SK-N-MC (cell line): ENCODE results near the gene TTC28.

Source experiments
- DNase-seq: peaks from one replicate; pipeline ENCODE4 v3.0.0-alpha.2; 2011; ENCODE audit warnings: low read depth, low spot score
- H3K27ac ChIP-seq: fragments of 200-600 bp; sonication (generic); 2 replicates; pipeline ENCODE4 v1.5.1; 2016; ENCODE audit warnings: mixed run types
- H3K36me3 ChIP-seq: fragments of 200-600 bp; sonication (generic); 2 replicates; pipeline ENCODE4 v1.6.1; 2017; ENCODE audit warnings: antibody characterized with exemption, low read length, mixed read lengths; ENCODE audit not compliant: insufficient read depth
- H3K4me3 ChIP-seq: fragments of 200-600 bp; sonication (generic); 2 replicates; pipeline ENCODE4 v1.5.1; 2016
- H3K9ac ChIP-seq: fragments of 200-600 bp; sonication (generic); 2 replicates; pipeline ENCODE4 v1.8.0; 2017; ENCODE audit warnings: mixed run types, mixed read lengths; ENCODE audit not compliant: insufficient read length
- H3K9me3 ChIP-seq: fragments of 200-600 bp; sonication (generic); 2 replicates; pipeline ENCODE4 v1.6.1; 2017; ENCODE audit warnings: low read depth, mild to moderate bottlenecking, antibody characterized with exemption, low read length, moderate library complexity, mixed read lengths
- EZH2 ChIP-seq: fragments of 200-600 bp; sonication (generic); IDR thresholded peaks from one replicate; pipeline ENCODE4 v1.6.1; 2017; ENCODE audit warnings: antibody characterized with exemption
- FOXP2 ChIP-seq: optimal IDR thresholded peaks from 2 replicates; pipeline ENCODE3; 2011; ENCODE audit warnings: mild to moderate bottlenecking, moderate library complexity; ENCODE audit not compliant: insufficient read depth; ENCODE audit errors: extremely low read length, control extremely low read depth
- POLR2AphosphoS5 ChIP-seq: IDR thresholded peaks from 2 replicates; pipeline ENCODE4 v1.6.1; 2012; ENCODE audit warnings: mild to moderate bottlenecking, low read depth, low read length, borderline replicate concordance

Gene TTC28

GRCh38 chr22:28232204-28232603, 447.4 kb downstream of the TTC28 start:
- H3K9ac ChIP-seq = no peak overlapping the region
- peak; percentile 73 for DNase-seq
- H3K27ac ChIP-seq = peak overlapping the region; percentile 82
- TF ChIP-seq EZH2 = no peak
- no peak for TF ChIP-seq FOXP2
- TF ChIP-seq POLR2AphosphoS5 = no peak
- H3K9me3 ChIP-seq = no peaks in the 10 kb centered on the region
- no peaks in the 10 kb centered on the region for H3K36me3 ChIP-seq
- peak overlapping the region; percentile 51 for H3K4me3 ChIP-seq

- H3K36me3 ChIP-seq = no peaks in the 10 kb centered on the region
- H3K9ac ChIP-seq = no peak overlapping the region
- peak overlapping the region; percentile 82 for H3K27ac ChIP-seq
- peak overlapping the region; percentile 51 for H3K4me3 ChIP-seq
- TF ChIP-seq EZH2 (no peak), FOXP2 (peak; percentile 17)
- H3K9me3 ChIP-seq = no peaks in the 10 kb centered on the region
- peak; percentile 56 for DNase-seq
Measured at GRCh38 chr22:28231441-28231840, 448.2 kb downstream of the TTC28 start.

GRCh38 chr22:28230671-28231070, 449.0 kb downstream of the TTC28 start:
- no peaks in the 10 kb centered on the region for H3K9me3 ChIP-seq
- no peak for DNase-seq
- H3K27ac ChIP-seq = peak overlapping the region; percentile 82
- no peaks in the 10 kb centered on the region for H3K36me3 ChIP-seq
- no peak overlapping the region; the same call in 1 of the 2 replicates for H3K4me3 ChIP-seq
- no peak for TF ChIP-seq POLR2AphosphoS5
- TF ChIP-seq FOXP2 = no peak
- TF ChIP-seq EZH2 = no peak
- no peak overlapping the region for H3K9ac ChIP-seq

- no peak overlapping the region for H3K27ac ChIP-seq
- H3K9me3 ChIP-seq = no peaks in the 10 kb centered on the region
- H3K4me3 ChIP-seq = no peak overlapping the region
- no peaks in the 10 kb centered on the region for H3K36me3 ChIP-seq
- TF ChIP-seq POLR2AphosphoS5 = no peak
- no peak for DNase-seq
- no peak overlapping the region for H3K9ac ChIP-seq
Measured at GRCh38 chr22:28229566-28230485, 449.8 kb downstream of the TTC28 start.

GRCh38 chr22:28223826-28224225, 455.8 kb downstream of the TTC28 start:
- Histone ChIP-seq H3K4me3 (no peak overlapping the region), H3K36me3 (no peaks in the 10 kb centered on the region), H3K9me3 (no peaks in the 10 kb centered on the region), H3K27ac (no peak overlapping the region), H3K9ac (no peak overlapping the region)
- no peak for DNase-seq
- TF ChIP-seq EZH2 = no peak
- no peak for TF ChIP-seq POLR2AphosphoS5
- TF ChIP-seq FOXP2 = no peak

- no peaks in the 10 kb centered on the region for H3K36me3 ChIP-seq
- no peak for DNase-seq
- H3K9me3 ChIP-seq = no peaks in the 10 kb centered on the region
- H3K27ac ChIP-seq = no peak overlapping the region
- TF ChIP-seq EZH2 (no peak), POLR2AphosphoS5 (no peak), FOXP2 (no peak)
- no peak overlapping the region for H3K4me3 ChIP-seq
- H3K9ac ChIP-seq = no peak overlapping the region
Measured at GRCh38 chr22:28222976-28223745, 456.5 kb downstream of the TTC28 start.

GRCh38 chr22:28222571-28222970, 457.1 kb downstream of the TTC28 start:
- DNase-seq = no peak
- no peak for TF ChIP-seq EZH2
- TF ChIP-seq FOXP2 = no peak
- TF ChIP-seq POLR2AphosphoS5 = no peak
- Histone ChIP-seq H3K9me3 (no peaks in the 10 kb centered on the region), H3K9ac (no peak overlapping the region), H3K36me3 (no peaks in the 10 kb centered on the region), H3K27ac (no peak overlapping the region), H3K4me3 (no peak overlapping the region)

GRCh38 chr22:28222052-28222451, 457.6 kb downstream of the TTC28 start:
- no peaks in the 10 kb centered on the region for H3K9me3 ChIP-seq
- no peak overlapping the region for H3K27ac ChIP-seq
- DNase-seq = no peak

More at GRCh38 chr22:28222052-28222451, 457.6 kb downstream of the TTC28 start:
- Histone ChIP-seq H3K36me3 (no peaks in the 10 kb centered on the region), H3K9ac (no peak overlapping the region), H3K4me3 (no peak overlapping the region)
- TF ChIP-seq EZH2 (no peak), POLR2AphosphoS5 (no peak), FOXP2 (no peak)
